Measurements from ENCODE around the gene LBHD2. TPM values are rescaled to one million over a fixed set of nuclear protein-coding genes. Genes with fewer than 3 reads are reported as not detected.

LBHD2 gene
- total RNA-seq, 5 donors from 2014 or later (not counting 1 experiment from before 2014, with no cell fraction given): not detected

DNA sequence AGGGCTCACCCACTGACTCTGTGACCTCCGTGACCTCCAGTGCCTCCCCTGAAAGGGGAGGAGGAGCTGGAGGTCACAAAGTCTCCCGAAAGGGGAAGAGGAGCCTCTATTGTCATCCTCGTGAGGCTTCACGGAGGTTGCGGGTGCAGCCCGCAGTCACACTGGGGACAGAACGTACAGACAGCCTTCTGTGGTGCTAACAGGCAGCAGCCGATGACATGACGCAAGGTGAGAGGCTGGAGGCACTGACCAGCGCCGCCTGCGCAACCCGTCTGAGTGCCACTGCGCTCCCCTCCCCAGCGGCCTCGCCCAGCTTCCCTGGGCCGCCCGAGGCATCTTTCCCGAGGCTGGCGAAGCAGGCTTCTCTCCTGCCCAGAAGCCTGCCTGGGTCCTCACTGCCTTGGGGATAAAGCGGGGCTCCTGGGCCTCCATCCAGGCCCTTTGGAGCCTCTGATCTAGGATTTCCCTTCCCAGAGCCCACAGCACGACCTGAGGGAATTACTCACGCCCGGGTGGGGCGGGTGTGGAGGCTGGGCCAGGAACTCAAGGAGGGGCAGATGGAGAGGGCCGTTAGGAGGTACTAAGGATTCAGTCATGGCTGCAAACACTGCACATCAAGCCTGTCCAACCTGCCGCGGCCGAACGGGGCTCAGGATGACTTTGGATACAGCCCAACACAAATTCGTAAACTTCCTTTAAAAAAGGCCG is 12.3 kb upstream of the LBHD2 start:
- Mint-ChIP-seq H3K4me3 (no peak overlapping the region), H3K27me3 (peaks cover 0 to 17% of the 10 kb centered on the region in 2 donors), H3K9me3 (no peaks in the 10 kb centered on the region), H3K27ac (no peak overlapping the region), H3K4me1 (peaks cover 0 to 1% (median 0%) of the 10 kb centered on the region in 3 donors), H3K36me3 (no peaks in the 10 kb centered on the region)
- ATAC-seq (replicated peaks in 1 of 4): no peak
- CTCF ChIA-PET: no interaction called here
- Histone ChIP-seq H3K4me1 (ENCODE audit: control insufficient read depth in 1 of 2, extremely low read depth in 1 of 2, insufficient read depth in 2 of 2, low read length in 2 of 2) (peaks cover 0 to 17% of the 10 kb centered on the region in 2 experiments), H3K27me3 (replicated peaks in 1 of 2; ENCODE audit: control insufficient read depth in 2 of 2, extremely low read depth in 1 of 2, insufficient read depth in 2 of 2, low read length in 1 of 2) (peaks cover 2 to 71% of the 10 kb centered on the region in 2 experiments), H3K36me3 (ENCODE audit: control insufficient read depth in 2 of 2, extremely low read depth in 1 of 2, insufficient read depth in 1 of 2, low read length in 1 of 2) (no peaks in the 10 kb centered on the region), H3K9me3 (no peaks in the 10 kb centered on the region), H3K4me3 (ENCODE audit: control insufficient read depth in 1 of 2, extremely low read depth in 1 of 2, low read length in 1 of 2) (no peak overlapping the region), H3K27ac (ENCODE audit: low read length) (no peak overlapping the region)
- POLR2A ChIA-PET: no interaction called here
- no peak for DNase-seq
- WGBS (ENCODE audit: insufficient coverage): 87% methylated on average over 27 of the region's 32 CpGs

- Histone ChIP-seq H3K36me3 (ENCODE audit: control insufficient read depth in 2 of 2, extremely low read depth in 1 of 2, insufficient read depth in 1 of 2, low read length in 1 of 2) (no peaks in the 10 kb centered on the region), H3K27me3 (replicated peaks in 1 of 2; ENCODE audit: control insufficient read depth in 2 of 2, extremely low read depth in 1 of 2, insufficient read depth in 2 of 2, low read length in 1 of 2) (peaks cover 2 to 69% of the 10 kb centered on the region in 2 experiments), H3K27ac (ENCODE audit: low read length) (no peak overlapping the region), H3K4me3 (ENCODE audit: control insufficient read depth in 1 of 2, extremely low read depth in 1 of 2, low read length in 1 of 2) (no peak overlapping the region), H3K9me3 (no peaks in the 10 kb centered on the region), H3K4me1 (ENCODE audit: control insufficient read depth in 1 of 2, extremely low read depth in 1 of 2, insufficient read depth in 2 of 2, low read length in 2 of 2) (peaks cover 0 to 17% of the 10 kb centered on the region in 2 experiments)
- POLR2A ChIA-PET: no interaction called here
- CTCF ChIA-PET: no interaction called here
- H3K4me3 Mint-ChIP-seq: no peak overlapping the region
- peaks cover 0 to 1% (median 0%) of the 10 kb centered on the region in 3 donors for H3K4me1 Mint-ChIP-seq
- peaks cover 0 to 13% of the 10 kb centered on the region in 2 donors for H3K27me3 Mint-ChIP-seq
- H3K27ac Mint-ChIP-seq: no peak overlapping the region
- 70% methylated on average over 13 of the region's 21 CpGs for WGBS (ENCODE audit: insufficient coverage)
- no peaks in the 10 kb centered on the region for H3K9me3 Mint-ChIP-seq
- DNase-seq: no peak
- no peaks in the 10 kb centered on the region for H3K36me3 Mint-ChIP-seq
- ATAC-seq (replicated peaks in 1 of 4): no peak
These were observed 11.2 kb upstream of the LBHD2 start for GRCh38 chr14:103072595-103073366.

DNA sequence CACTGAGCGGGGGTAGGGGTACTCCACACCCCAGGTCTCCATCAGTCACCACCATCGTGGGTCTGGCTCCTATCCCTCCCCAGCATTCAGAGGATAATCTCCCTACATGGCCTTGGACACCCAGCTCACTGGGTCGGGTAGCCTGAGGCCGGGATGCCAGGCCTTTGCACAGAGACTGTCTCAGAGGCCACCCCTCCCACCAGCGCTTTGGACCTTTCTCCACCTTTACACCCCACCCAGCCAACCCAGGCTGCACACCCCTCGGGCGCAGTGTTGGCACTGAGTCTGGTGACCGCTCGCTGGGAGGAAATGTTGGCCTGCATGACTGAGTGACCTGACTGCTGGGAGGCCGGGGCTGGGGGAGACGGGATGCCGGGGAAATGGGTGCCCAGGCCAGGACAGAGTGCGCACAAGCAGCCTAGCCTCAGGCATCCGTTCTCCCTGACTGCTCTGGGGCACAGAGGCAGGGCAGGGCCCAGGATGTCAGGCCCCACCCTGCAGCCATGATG is 10.6 kb upstream of the LBHD2 start:
- no peak overlapping the region for H3K4me3 ChIP-seq (ENCODE audit: control insufficient read depth in 1 of 2, extremely low read depth in 1 of 2, low read length in 1 of 2)
- Mint-ChIP-seq H3K27me3 (peaks cover 0 to 12% of the 10 kb centered on the region in 2 donors), H3K9me3 (no peaks in the 10 kb centered on the region), H3K27ac (no peak overlapping the region), H3K4me3 (no peak overlapping the region), H3K36me3 (no peaks in the 10 kb centered on the region), H3K4me1 (peaks cover 0 to 1% (median 0%) of the 10 kb centered on the region in 3 donors)
- whole genome bisulfite sequencing (ENCODE audit: insufficient coverage): 87% methylated on average over 14 of the region's 14 CpGs
- no peaks in the 10 kb centered on the region for H3K36me3 ChIP-seq (ENCODE audit: control insufficient read depth in 2 of 2, extremely low read depth in 1 of 2, insufficient read depth in 1 of 2, low read length in 1 of 2)
- H3K9me3 ChIP-seq: no peaks in the 10 kb centered on the region
- peaks cover 2 to 63% of the 10 kb centered on the region in 2 experiments for H3K27me3 ChIP-seq (replicated peaks in 1 of 2; ENCODE audit: control insufficient read depth in 2 of 2, extremely low read depth in 1 of 2, insufficient read depth in 2 of 2, low read length in 1 of 2)
- peaks cover 0 to 20% of the 10 kb centered on the region in 2 experiments for H3K4me1 ChIP-seq (ENCODE audit: control insufficient read depth in 1 of 2, extremely low read depth in 1 of 2, insufficient read depth in 2 of 2, low read length in 2 of 2)
- no peak for ATAC-seq (replicated peaks in 1 of 4)
- ChIA-PET POLR2A (no interaction called here), CTCF (interaction anchor here in 1 of 2 donors (0.5 to 1.0 kb wide), 2 partner anchors 219 to 364 kb away, joined by 3 to 4 read pairs; no protein-coding TSS in a partner anchor)
- DNase-seq: no peak
- H3K27ac ChIP-seq (ENCODE audit: low read length): no peak overlapping the region

- H3K27ac Mint-ChIP-seq: no peak overlapping the region
- ATAC-seq (replicated peaks in 1 of 4) (no peak), DNase-seq (no peak)
- Histone ChIP-seq H3K27me3 (replicated peaks in 1 of 2; ENCODE audit: control insufficient read depth in 2 of 2, extremely low read depth in 1 of 2, insufficient read depth in 2 of 2, low read length in 1 of 2) (peaks cover 2 to 62% of the 10 kb centered on the region in 2 experiments), H3K4me3 (ENCODE audit: control insufficient read depth in 1 of 2, extremely low read depth in 1 of 2, low read length in 1 of 2) (no peak overlapping the region), H3K4me1 (ENCODE audit: control insufficient read depth in 1 of 2, extremely low read depth in 1 of 2, insufficient read depth in 2 of 2, low read length in 2 of 2) (peaks cover 0 to 26% of the 10 kb centered on the region in 2 experiments), H3K9me3 (no peaks in the 10 kb centered on the region), H3K27ac (ENCODE audit: low read length) (no peak overlapping the region), H3K36me3 (ENCODE audit: control insufficient read depth in 2 of 2, extremely low read depth in 1 of 2, insufficient read depth in 1 of 2, low read length in 1 of 2) (no peaks in the 10 kb centered on the region)
- WGBS (ENCODE audit: insufficient coverage): 71% methylated on average over 16 of the region's 21 CpGs
- POLR2A ChIA-PET: no interaction called here
- no peaks in the 10 kb centered on the region for H3K36me3 Mint-ChIP-seq
- CTCF ChIA-PET: interaction anchor here in 1 of 2 donors (0.5 to 1.0 kb wide), 4 partner anchors 33 to 379 kb away, joined by 3 to 5 read pairs (median 4); no protein-coding TSS in a partner anchor
- peaks cover 0 to 1% (median 0%) of the 10 kb centered on the region in 3 donors for H3K4me1 Mint-ChIP-seq
- H3K4me3 Mint-ChIP-seq: peak overlapping the region in 1 of 3 donors; percentile 49
- H3K27me3 Mint-ChIP-seq: peaks cover 0 to 7% of the 10 kb centered on the region in 2 donors
- H3K9me3 Mint-ChIP-seq: no peaks in the 10 kb centered on the region
These were observed 9.9 kb upstream of the LBHD2 start for GRCh38 chr14:103073876-103074728.

GRCh38 chr14:103074729-103075367 is 9.2 kb upstream of the LBHD2 start:
- peaks cover 2 to 65% of the 10 kb centered on the region in 2 experiments for H3K27me3 ChIP-seq (replicated peaks in 1 of 2; ENCODE audit: control insufficient read depth in 2 of 2, extremely low read depth in 1 of 2, insufficient read depth in 2 of 2, low read length in 1 of 2)
- no peaks in the 10 kb centered on the region for H3K9me3 ChIP-seq
- Mint-ChIP-seq H3K27me3 (peaks cover 0 to 5% of the 10 kb centered on the region in 2 donors), H3K27ac (no peak overlapping the region), H3K9me3 (no peaks in the 10 kb centered on the region), H3K4me3 (peak overlapping the region in 1 of 3 donors; percentile 49), H3K4me1 (peaks cover 0 to 1% (median 0%) of the 10 kb centered on the region in 3 donors), H3K36me3 (no peaks in the 10 kb centered on the region)
- POLR2A ChIA-PET: no interaction called here
- DNase-seq: no peak
- 29% methylated on average over 21 of the region's 21 CpGs for WGBS (ENCODE audit: insufficient coverage)
- H3K4me3 ChIP-seq (ENCODE audit: control insufficient read depth in 1 of 2, extremely low read depth in 1 of 2, low read length in 1 of 2): peak overlapping the region; percentile 17 to 28
- ATAC-seq (replicated peaks in 1 of 4): no peak
- peaks cover 0 to 26% of the 10 kb centered on the region in 2 experiments for H3K4me1 ChIP-seq (ENCODE audit: control insufficient read depth in 1 of 2, extremely low read depth in 1 of 2, insufficient read depth in 2 of 2, low read length in 2 of 2)
- H3K27ac ChIP-seq (ENCODE audit: low read length): no peak overlapping the region
- CTCF ChIA-PET: interaction anchor here (0.6 to 0.9 kb wide), 4 partner anchors 32 to 381 kb away, joined by 3 to 6 read pairs (median 4); no protein-coding TSS in a partner anchor
- no peaks in the 10 kb centered on the region for H3K36me3 ChIP-seq (ENCODE audit: control insufficient read depth in 2 of 2, extremely low read depth in 1 of 2, insufficient read depth in 1 of 2, low read length in 1 of 2)
